UCSD-AML1 (cell line): ENCODE results near the gene SCLY.

Experiments
- DNase-seq: peaks from one replicate; lab custom pipeline; 2025; ENCODE audit not compliant: unreplicated experiment; lab: John Stamatoyannopoulos, UW

The SCLY gene

GRCh38 chr2:238137885-238138284, 77.1 kb downstream of the SCLY start:
- no peak for DNase-seq

GRCh38 chr2:238138331-238139195, 77.8 kb downstream of the SCLY start, which contains the start of gene KLHL30:
Gene KLHL30 (plus strand): TSS chr2:238138668. CDS start chr2:238140755, 2,087 bp downstream.
- DNase-seq, result no peak

GRCh38 chr2:238139196-238140039, 78.6 kb downstream of the SCLY start:
- no peak for DNase-seq

GRCh38 chr2:238140040-238140439, 79.2 kb downstream of the SCLY start:
- no peak for DNase-seq

GRCh38 chr2:238140721-238141540, 80.1 kb downstream of the SCLY start:
- no peak for DNase-seq

- DNase-seq, result peak; percentile 40
Measured at GRCh38 chr2:238141541-238142318, 80.9 kb downstream of the SCLY start.

GRCh38 chr2:238142382-238143205, 81.8 kb downstream of the SCLY start:
- no peak for DNase-seq

GRCh38 chr2:238143239-238143951, 82.6 kb downstream of the SCLY start:
- DNase-seq, result peak; percentile 36

GRCh38 chr2:238144262-238144661, 83.5 kb downstream of the SCLY start:
- DNase-seq, result no peak

- DNase-seq, result no peak
Measured at GRCh38 chr2:238145046-238145445, 84.2 kb downstream of the SCLY start.

GRCh38 chr2:238145851-238146250, 85.0 kb downstream of the SCLY start:
- DNase-seq, result no peak

- DNase-seq, result no peak
Measured at GRCh38 chr2:238146884-238147544, 86.2 kb downstream of the SCLY start.

GRCh38 chr2:238148981-238149380, 88.2 kb downstream of the SCLY start:
- no peak for DNase-seq
